Measurements from ENCODE around the gene RPLP2.

RPLP2 gene

GRCh38 chr11:850775-851763 lies 41.3 kb downstream of the RPLP2 start:
- no peak for DNase-seq (ENCODE audit: low read depth)

GRCh38 chr11:852762-853161 lies 43.0 kb downstream of the RPLP2 start:
- DNase-seq (ENCODE audit: low read depth) = no peak

GRCh38 chr11:853682-854448 lies 44.1 kb downstream of the RPLP2 start:
- no peak for DNase-seq (ENCODE audit: low read depth)

- no peak for DNase-seq (ENCODE audit: low read depth)
Observed at GRCh38 chr11:854601-855329, 45.0 kb downstream of the RPLP2 start.

- DNase-seq (ENCODE audit: low read depth) = no peak
Observed at GRCh38 chr11:855330-855674, 45.5 kb downstream of the RPLP2 start.

- no peak for DNase-seq (ENCODE audit: low read depth)
Observed at GRCh38 chr11:855796-856195, 46.0 kb downstream of the RPLP2 start.

- DNase-seq (ENCODE audit: low read depth) = no peak
Observed at GRCh38 chr11:856397-856796, 46.6 kb downstream of the RPLP2 start.

GRCh38 chr11:858053-858761 lies 48.4 kb downstream of the RPLP2 start:
- DNase-seq (ENCODE audit: low read depth) = no peak

- no peak for DNase-seq (ENCODE audit: low read depth)
Observed at GRCh38 chr11:858762-859339, 49.1 kb downstream of the RPLP2 start.

- no peak for DNase-seq (ENCODE audit: low read depth)
Observed at GRCh38 chr11:859394-860131, 49.8 kb downstream of the RPLP2 start.

- DNase-seq (ENCODE audit: low read depth) = no peak
Observed at GRCh38 chr11:860234-861104, 50.7 kb downstream of the RPLP2 start.

- no peak for DNase-seq (ENCODE audit: low read depth)
Observed at GRCh38 chr11:861105-861479, 51.3 kb downstream of the RPLP2 start.

- DNase-seq (ENCODE audit: low read depth) = no peak
Observed at GRCh38 chr11:862081-862661, 52.4 kb downstream of the RPLP2 start.

Data from stimulated activated CD8-positive, alpha-beta memory T cell treated with anti-CD3 and anti-CD28 coated beads, Interleukin-7, amount 100 ng/mL, for 24 hours (primary cell).